WERI-Rb-1 (cell line): ENCODE measurements around the gene SUCNR1.

Source experiments
- DNase-seq: peaks from one replicate; pipeline ENCODE4 v3.0.0-alpha.2; 2020
- H3K27ac ChIP-seq: fragments of 250-450 bp; sonication (Bioruptor Pico); 2 replicates; pipeline ENCODE4 v1.5.1; 2020; ENCODE audit warnings: mild to moderate bottlenecking, moderate library complexity
- H3K27me3 ChIP-seq: fragments of 250-450 bp; sonication (Bioruptor Pico); 2 replicates; pipeline ENCODE4 v1.5.1; 2021; ENCODE audit warnings: mild to moderate bottlenecking, low read depth, moderate library complexity; ENCODE audit not compliant: insufficient read depth, severe bottlenecking
- H3K36me3 ChIP-seq: fragments of 250-450 bp; sonication (Bioruptor Pico); 2 replicates; pipeline ENCODE4 v1.5.1; 2020; ENCODE audit warnings: mild to moderate bottlenecking, moderate library complexity
- H3K4me3 ChIP-seq: 2 replicates; pipeline ENCODE4 v1.5.1; 2011; ENCODE audit warnings: low read depth, mild to moderate bottlenecking, control low read depth, low read length
- H3K9me3 ChIP-seq: fragments of 250-450 bp; sonication (Bioruptor Pico); 2 replicates; pipeline ENCODE4 v1.5.1; 2021; ENCODE audit warnings: mild to moderate bottlenecking, moderate library complexity; ENCODE audit not compliant: severe bottlenecking
- TF ChIP-seq, protein P1 (sequence below): IDR thresholded peaks from 2 replicates; pipeline ENCODE4 v1.5.1; 2011; ENCODE audit warnings: low read depth, mild to moderate bottlenecking, control low read depth, inconsistent platforms, low read length

SUCNR1 gene

DNA sequence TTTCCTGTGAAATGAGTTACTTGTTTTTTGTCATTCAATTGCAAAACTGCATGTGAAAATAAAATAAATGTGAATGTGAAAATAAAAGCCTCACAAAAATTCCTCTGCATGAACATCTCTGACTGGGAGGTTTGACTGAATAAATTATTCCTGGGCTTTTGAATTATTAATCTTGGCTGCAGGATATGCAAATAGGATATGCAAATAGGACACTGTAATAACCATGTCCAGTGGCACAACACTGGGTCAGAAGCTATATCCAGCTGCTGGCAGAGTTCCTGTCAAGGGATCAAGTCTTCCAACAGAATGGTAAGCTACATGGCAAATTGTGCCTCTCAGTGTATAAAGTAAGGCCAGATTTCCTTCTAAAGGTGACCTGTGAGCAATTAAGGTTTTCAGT is at the start of gene SUCNR1:
SUCNR1 (plus strand) TSS at position 246 of the 400 bp plus-strand sequence. CDS start 6,250 bp downstream, outside the sequence.
- Histone ChIP-seq H3K27ac (no peak within 1 kb of the TSS), H3K4me3 (no peak within 1 kb of the TSS), H3K9me3 (no peaks in the 10 kb centered on the region), H3K27me3 (peaks cover 3% of the 10 kb centered on the region), H3K36me3 (no peaks in the 10 kb centered on the region)
- TF ChIP-seq, protein P1, sequence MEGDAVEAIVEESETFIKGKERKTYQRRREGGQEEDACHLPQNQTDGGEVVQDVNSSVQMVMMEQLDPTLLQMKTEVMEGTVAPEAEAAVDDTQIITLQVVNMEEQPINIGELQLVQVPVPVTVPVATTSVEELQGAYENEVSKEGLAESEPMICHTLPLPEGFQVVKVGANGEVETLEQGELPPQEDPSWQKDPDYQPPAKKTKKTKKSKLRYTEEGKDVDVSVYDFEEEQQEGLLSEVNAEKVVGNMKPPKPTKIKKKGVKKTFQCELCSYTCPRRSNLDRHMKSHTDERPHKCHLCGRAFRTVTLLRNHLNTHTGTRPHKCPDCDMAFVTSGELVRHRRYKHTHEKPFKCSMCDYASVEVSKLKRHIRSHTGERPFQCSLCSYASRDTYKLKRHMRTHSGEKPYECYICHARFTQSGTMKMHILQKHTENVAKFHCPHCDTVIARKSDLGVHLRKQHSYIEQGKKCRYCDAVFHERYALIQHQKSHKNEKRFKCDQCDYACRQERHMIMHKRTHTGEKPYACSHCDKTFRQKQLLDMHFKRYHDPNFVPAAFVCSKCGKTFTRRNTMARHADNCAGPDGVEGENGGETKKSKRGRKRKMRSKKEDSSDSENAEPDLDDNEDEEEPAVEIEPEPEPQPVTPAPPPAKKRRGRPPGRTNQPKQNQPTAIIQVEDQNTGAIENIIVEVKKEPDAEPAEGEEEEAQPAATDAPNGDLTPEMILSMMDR = no peak
- DNase-seq = no peak

DNA sequence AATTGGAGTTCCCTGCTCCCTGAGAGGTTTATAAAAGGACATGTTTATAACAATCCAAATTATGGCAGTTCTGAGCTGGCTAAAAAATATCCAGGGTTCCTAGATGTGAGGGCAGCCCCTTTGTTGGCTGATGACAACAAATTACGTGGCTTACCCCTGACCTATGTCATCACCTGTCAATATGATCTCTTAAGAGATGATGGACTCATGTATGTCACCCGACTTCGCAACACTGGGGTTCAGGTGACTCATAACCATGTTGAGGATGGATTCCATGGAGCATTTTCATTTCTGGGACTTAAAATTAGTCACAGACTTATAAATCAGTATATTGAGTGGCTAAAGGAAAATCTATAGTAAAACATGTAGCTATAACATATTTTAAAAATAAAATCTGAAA is 45.6 kb upstream of the SUCNR1 start:
- Histone ChIP-seq H3K9me3 (peaks cover 3% of the 10 kb centered on the region), H3K27ac (no peak overlapping the region), H3K4me3 (no peak overlapping the region), H3K36me3 (no peaks in the 10 kb centered on the region), H3K27me3 (peaks cover 22% of the 10 kb centered on the region)
- DNase-seq = no peak
- TF ChIP-seq, protein P1 = no peak

- H3K9me3 ChIP-seq = no peaks in the 10 kb centered on the region
- peaks cover 13% of the 10 kb centered on the region for H3K27me3 ChIP-seq
- H3K36me3 ChIP-seq = no peaks in the 10 kb centered on the region
- no peak overlapping the region for H3K27ac ChIP-seq
- H3K4me3 ChIP-seq = no peak overlapping the region
- no peak for DNase-seq
- TF ChIP-seq, protein P1 = no peak
Measured at GRCh38 chr3:151835751-151836525, 37.5 kb upstream of the SUCNR1 start.

- no peak overlapping the region for H3K4me3 ChIP-seq
Measured at GRCh38 chr3:151837057-151837456, 36.4 kb upstream of the SUCNR1 start.

GRCh38 chr3:151838574-151839312 is 34.7 kb upstream of the SUCNR1 start:
- Histone ChIP-seq H3K9me3 (no peaks in the 10 kb centered on the region), H3K27me3 (peaks cover 6% of the 10 kb centered on the region), H3K4me3 (no peak overlapping the region), H3K36me3 (no peaks in the 10 kb centered on the region), H3K27ac (no peak overlapping the region)
- DNase-seq = peak; percentile 24
- TF ChIP-seq, protein P1 = peak; percentile 49; the same call in 1 of the 2 replicates

More at GRCh38 chr3:151837057-151837456, 36.4 kb upstream of the SUCNR1 start:
- Histone ChIP-seq H3K9me3 (no peaks in the 10 kb centered on the region), H3K36me3 (no peaks in the 10 kb centered on the region), H3K27me3 (peaks cover 9% of the 10 kb centered on the region), H3K27ac (no peak overlapping the region)
- DNase-seq = peak; percentile 12
- TF ChIP-seq, protein P1 = no peak
